Activated T-cell treated with anti-CD3 and anti-CD28 coated beads, Interleukin-2, amount 50 U/mL, for 72 hours (primary cell): Measurements from ENCODE around the gene ARHGAP10. TPM values are rescaled to one million over a fixed set of nuclear protein-coding genes. Genes with fewer than 3 reads are reported as not detected.

ENCODE experiments used
- ATAC-seq, 2 donors: fragments of 150-1000 bp; cut with Tn5 transposase; replicated peaks in 1 of 2; 2 replicates each; pipeline ENCODE4 v1.10.0; 2021; ENCODE audit warnings: moderate library complexity in 2 of 2, mild to moderate bottlenecking in 1 of 2
- DNase-seq, 2 donors: peaks; one replicate each; pipeline ENCODE4 v3.0.0; 2021 to 2022; ENCODE audit warnings: mixed read lengths in 1 of 2
- H3K27ac Mint-ChIP-seq: one replicate; pipeline ENCODE4 v1.8.0; 2022; ENCODE audit warnings: mild to moderate bottlenecking, moderate library complexity, mixed read lengths
- H3K27me3 Mint-ChIP-seq: one replicate; pipeline ENCODE4 v1.8.0; 2022; ENCODE audit warnings: low read depth, mixed read lengths
- H3K36me3 Mint-ChIP-seq, 2 donors: one replicate each; pipeline ENCODE4 v1.8.0; 2022; ENCODE audit warnings: mixed read lengths in 2 of 2, mild to moderate bottlenecking in 1 of 2; ENCODE audit not compliant: insufficient read depth in 2 of 2
- H3K4me1 Mint-ChIP-seq: one replicate; pipeline ENCODE4 v1.8.0; 2022; ENCODE audit warnings: low read depth, mixed read lengths
- H3K4me3 Mint-ChIP-seq, 2 donors: one replicate each; pipeline ENCODE4 v1.8.0; 2022; ENCODE audit warnings: mild to moderate bottlenecking in 2 of 2, mixed read lengths in 2 of 2, moderate library complexity in 2 of 2
- H3K9me3 Mint-ChIP-seq, 2 donors: one replicate each; pipeline ENCODE4 v1.8.0; 2022; ENCODE audit warnings: mixed read lengths in 2 of 2
- total RNA-seq, 2 donors: library from RNA; stranded (reverse); gene quantifications; one replicate each; pipeline ENCODE4 v1.2.3, GENCODE V29; 2022

The ARHGAP10 gene
- total RNA-seq, 2 donors from 2014 or later, result 9.3 to 12.4 TPM

- Mint-ChIP-seq H3K9me3 (peaks cover 3 to 7% of the 10 kb centered on the region in 2 donors), H3K27ac (no peak overlapping the region), H3K4me3 (no peak overlapping the region), H3K36me3 (peaks cover 4 to 5% of the 10 kb centered on the region in 2 donors), H3K27me3 (no peaks in the 10 kb centered on the region), H3K4me1 (no peaks in the 10 kb centered on the region)
- ATAC-seq, result no peak
- DNase-seq, result no peak
Observed at GRCh38 chr4:148090029-148090428, 358.1 kb downstream of the ARHGAP10 start.

GRCh38 chr4:148090503-148091476 is 358.9 kb downstream of the ARHGAP10 start:
- Mint-ChIP-seq H3K36me3 (no peaks in the 10 kb centered on the region), H3K27me3 (no peaks in the 10 kb centered on the region), H3K4me3 (no peak overlapping the region), H3K4me1 (no peaks in the 10 kb centered on the region), H3K27ac (no peak overlapping the region), H3K9me3 (peaks cover 2% of the 10 kb centered on the region in 2 donors)
- DNase-seq, result no peak
- ATAC-seq, result no peak

GRCh38 chr4:148091896-148092295 is 360.0 kb downstream of the ARHGAP10 start:
- no peak for ATAC-seq
- Mint-ChIP-seq H3K36me3 (no peaks in the 10 kb centered on the region), H3K4me1 (no peaks in the 10 kb centered on the region), H3K27ac (no peak overlapping the region), H3K4me3 (no peak overlapping the region), H3K9me3 (peaks cover 2% of the 10 kb centered on the region in 2 donors), H3K27me3 (no peaks in the 10 kb centered on the region)
- no peak for DNase-seq

- Mint-ChIP-seq H3K4me3 (no peak overlapping the region), H3K9me3 (peaks cover 0 to 2% of the 10 kb centered on the region in 2 donors), H3K4me1 (no peaks in the 10 kb centered on the region), H3K27me3 (no peaks in the 10 kb centered on the region), H3K27ac (no peak overlapping the region), H3K36me3 (no peaks in the 10 kb centered on the region)
- DNase-seq, result no peak
- no peak for ATAC-seq
Observed at GRCh38 chr4:148092316-148093014, 360.6 kb downstream of the ARHGAP10 start.

- H3K27me3 Mint-ChIP-seq, result no peaks in the 10 kb centered on the region
- no peaks in the 10 kb centered on the region for H3K4me1 Mint-ChIP-seq
- DNase-seq (no peak), ATAC-seq (no peak)
- H3K9me3 Mint-ChIP-seq, result peaks cover 0 to 2% of the 10 kb centered on the region in 2 donors
- H3K4me3 Mint-ChIP-seq, result no peak overlapping the region
- no peak overlapping the region for H3K27ac Mint-ChIP-seq
- no peaks in the 10 kb centered on the region for H3K36me3 Mint-ChIP-seq
Observed at GRCh38 chr4:148093065-148093464, 361.2 kb downstream of the ARHGAP10 start.

GRCh38 chr4:148094149-148094548 is 362.3 kb downstream of the ARHGAP10 start:
- Mint-ChIP-seq H3K4me3 (no peak overlapping the region), H3K4me1 (no peaks in the 10 kb centered on the region), H3K9me3 (peaks cover 0 to 2% of the 10 kb centered on the region in 2 donors), H3K27ac (no peak overlapping the region), H3K27me3 (no peaks in the 10 kb centered on the region), H3K36me3 (no peaks in the 10 kb centered on the region)
- no peak for ATAC-seq
- DNase-seq, result no peak

- H3K4me1 Mint-ChIP-seq, result no peaks in the 10 kb centered on the region
- no peak for DNase-seq
- H3K9me3 Mint-ChIP-seq, result peaks cover 0 to 2% of the 10 kb centered on the region in 2 donors
- H3K36me3 Mint-ChIP-seq, result no peaks in the 10 kb centered on the region
- H3K27ac Mint-ChIP-seq, result no peak overlapping the region
- no peak for ATAC-seq
- no peak overlapping the region for H3K4me3 Mint-ChIP-seq
- H3K27me3 Mint-ChIP-seq, result no peaks in the 10 kb centered on the region
Observed at GRCh38 chr4:148095346-148095923, 363.5 kb downstream of the ARHGAP10 start.

- no peaks in the 10 kb centered on the region for H3K4me1 Mint-ChIP-seq
- DNase-seq (no peak), ATAC-seq (no peak)
- no peak overlapping the region for H3K27ac Mint-ChIP-seq
- no peaks in the 10 kb centered on the region for H3K36me3 Mint-ChIP-seq
- H3K27me3 Mint-ChIP-seq, result no peaks in the 10 kb centered on the region
- no peak overlapping the region for H3K4me3 Mint-ChIP-seq
- peaks cover 0 to 2% of the 10 kb centered on the region in 2 donors for H3K9me3 Mint-ChIP-seq
Observed at GRCh38 chr4:148097801-148098200, 365.9 kb downstream of the ARHGAP10 start.

GRCh38 chr4:148101235-148101634 is 369.3 kb downstream of the ARHGAP10 start:
- Mint-ChIP-seq H3K36me3 (peaks cover 4 to 5% of the 10 kb centered on the region in 2 donors), H3K9me3 (no peaks in the 10 kb centered on the region), H3K27ac (no peak overlapping the region), H3K4me1 (no peaks in the 10 kb centered on the region), H3K27me3 (no peaks in the 10 kb centered on the region), H3K4me3 (no peak overlapping the region)
- DNase-seq, result no peak
- peak; percentile 40 to 75 for ATAC-seq

GRCh38 chr4:148101790-148102189 is 369.9 kb downstream of the ARHGAP10 start:
- no peak for DNase-seq
- Mint-ChIP-seq H3K27ac (no peak overlapping the region), H3K9me3 (no peaks in the 10 kb centered on the region), H3K36me3 (peaks cover 4 to 5% of the 10 kb centered on the region in 2 donors), H3K4me3 (no peak overlapping the region), H3K4me1 (no peaks in the 10 kb centered on the region), H3K27me3 (no peaks in the 10 kb centered on the region)
- ATAC-seq, result no peak

- Mint-ChIP-seq H3K9me3 (no peaks in the 10 kb centered on the region), H3K27ac (peak overlapping the region; percentile 34), H3K27me3 (no peaks in the 10 kb centered on the region), H3K4me3 (no peak overlapping the region), H3K36me3 (peaks cover 4 to 5% of the 10 kb centered on the region in 2 donors), H3K4me1 (no peaks in the 10 kb centered on the region)
- ATAC-seq (no peak), DNase-seq (no peak)
Observed at GRCh38 chr4:148103597-148104355, 371.9 kb downstream of the ARHGAP10 start.

- Mint-ChIP-seq H3K4me1 (peaks cover 15% of the 10 kb centered on the region), H3K27me3 (no peaks in the 10 kb centered on the region), H3K36me3 (peaks cover 4 to 5% of the 10 kb centered on the region in 2 donors), H3K4me3 (no peak overlapping the region), H3K9me3 (no peaks in the 10 kb centered on the region), H3K27ac (no peak overlapping the region)
- no peak for DNase-seq
- ATAC-seq, result no peak
Observed at GRCh38 chr4:148108766-148109165, 376.9 kb downstream of the ARHGAP10 start.
